ENCODE results near the gene SLC8A1.

DNA sequence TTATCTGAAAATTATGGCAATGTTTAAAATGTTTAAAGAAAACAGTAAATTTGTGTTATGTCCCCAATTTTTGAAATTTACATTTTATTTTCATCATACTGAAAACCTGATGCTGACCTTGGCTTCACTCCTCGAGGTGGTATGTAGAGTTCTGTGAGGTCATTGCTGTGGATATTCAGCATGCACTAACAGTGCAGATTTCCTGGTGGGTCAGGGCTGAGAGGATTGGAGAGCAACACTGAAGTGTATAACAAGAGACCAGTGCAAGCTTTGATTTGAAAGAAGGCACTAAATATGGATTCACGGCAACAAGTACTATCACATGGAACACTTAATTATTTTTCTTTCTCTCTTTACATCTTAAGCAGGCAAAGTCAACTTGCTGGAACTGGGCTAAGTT, 134.1 kb downstream of the SLC8A1 start:
- TF ChIP-seq, protein P1, sequence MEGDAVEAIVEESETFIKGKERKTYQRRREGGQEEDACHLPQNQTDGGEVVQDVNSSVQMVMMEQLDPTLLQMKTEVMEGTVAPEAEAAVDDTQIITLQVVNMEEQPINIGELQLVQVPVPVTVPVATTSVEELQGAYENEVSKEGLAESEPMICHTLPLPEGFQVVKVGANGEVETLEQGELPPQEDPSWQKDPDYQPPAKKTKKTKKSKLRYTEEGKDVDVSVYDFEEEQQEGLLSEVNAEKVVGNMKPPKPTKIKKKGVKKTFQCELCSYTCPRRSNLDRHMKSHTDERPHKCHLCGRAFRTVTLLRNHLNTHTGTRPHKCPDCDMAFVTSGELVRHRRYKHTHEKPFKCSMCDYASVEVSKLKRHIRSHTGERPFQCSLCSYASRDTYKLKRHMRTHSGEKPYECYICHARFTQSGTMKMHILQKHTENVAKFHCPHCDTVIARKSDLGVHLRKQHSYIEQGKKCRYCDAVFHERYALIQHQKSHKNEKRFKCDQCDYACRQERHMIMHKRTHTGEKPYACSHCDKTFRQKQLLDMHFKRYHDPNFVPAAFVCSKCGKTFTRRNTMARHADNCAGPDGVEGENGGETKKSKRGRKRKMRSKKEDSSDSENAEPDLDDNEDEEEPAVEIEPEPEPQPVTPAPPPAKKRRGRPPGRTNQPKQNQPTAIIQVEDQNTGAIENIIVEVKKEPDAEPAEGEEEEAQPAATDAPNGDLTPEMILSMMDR (IDR thresholded peaks at IDR 0.05), result no peak
- TF ChIP-seq POLR2A (IDR thresholded peaks at IDR 0.05), result no peak
